Gastrocnemius medialis (tissue), 4 donors: ENCODE data around the gene SBNO1.
"Not testable (repeated sequence)": the region's sequence is repeated elsewhere in the genome, so short reads cannot be mapped to it uniquely, and the experiment has no call there.

Experiments
- POLR2A ChIP-seq, 2 donors: fragments of 450-650 bp; IDR thresholded peaks; one replicate each; pipeline ENCODE4 v1.6.1; 2017; ENCODE audit warnings: antibody characterized with exemption in 2 of 2, mild to moderate bottlenecking in 2 of 2, moderate library complexity in 2 of 2
- TF ChIP-seq, protein P1 (sequence below), 5 experiments: fragments of 450-650 bp in 3 of 5; fragments of 200-600 bp in 2 of 5; sonication (generic) in 2 of 5; IDR thresholded peaks in 4 of 5; conservative IDR thresholded peaks in 1 of 5; 1 replicate in 4 of 5; 2 replicates in 1 of 5; pipeline ENCODE4 v1.5.1; 2016 to 2019; ENCODE audit warnings: antibody characterized with exemption in 5 of 5, mild to moderate bottlenecking in 3 of 5, moderate library complexity in 3 of 5

DNA sequence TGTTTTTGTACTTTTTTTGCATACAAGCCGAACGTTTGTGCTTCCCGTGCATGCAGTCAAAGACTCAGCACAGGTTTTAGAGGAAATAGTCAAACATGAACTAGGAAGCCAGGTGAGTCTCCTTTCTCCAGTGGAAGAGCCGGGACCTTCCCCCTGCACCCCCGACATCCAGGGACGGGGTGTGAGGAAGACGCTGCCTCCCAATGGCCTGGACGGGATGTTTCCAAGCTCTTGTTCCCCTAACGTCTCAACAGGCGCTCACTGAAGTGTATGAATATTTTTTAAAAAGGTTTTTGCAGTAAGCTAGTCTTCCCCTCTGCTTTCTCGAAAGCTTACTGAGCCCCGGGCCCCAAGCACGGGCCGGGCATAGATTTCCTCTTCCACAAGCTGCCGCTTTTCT, 43.3 kb upstream of the SBNO1 start:
- TF ChIP-seq, protein P1, sequence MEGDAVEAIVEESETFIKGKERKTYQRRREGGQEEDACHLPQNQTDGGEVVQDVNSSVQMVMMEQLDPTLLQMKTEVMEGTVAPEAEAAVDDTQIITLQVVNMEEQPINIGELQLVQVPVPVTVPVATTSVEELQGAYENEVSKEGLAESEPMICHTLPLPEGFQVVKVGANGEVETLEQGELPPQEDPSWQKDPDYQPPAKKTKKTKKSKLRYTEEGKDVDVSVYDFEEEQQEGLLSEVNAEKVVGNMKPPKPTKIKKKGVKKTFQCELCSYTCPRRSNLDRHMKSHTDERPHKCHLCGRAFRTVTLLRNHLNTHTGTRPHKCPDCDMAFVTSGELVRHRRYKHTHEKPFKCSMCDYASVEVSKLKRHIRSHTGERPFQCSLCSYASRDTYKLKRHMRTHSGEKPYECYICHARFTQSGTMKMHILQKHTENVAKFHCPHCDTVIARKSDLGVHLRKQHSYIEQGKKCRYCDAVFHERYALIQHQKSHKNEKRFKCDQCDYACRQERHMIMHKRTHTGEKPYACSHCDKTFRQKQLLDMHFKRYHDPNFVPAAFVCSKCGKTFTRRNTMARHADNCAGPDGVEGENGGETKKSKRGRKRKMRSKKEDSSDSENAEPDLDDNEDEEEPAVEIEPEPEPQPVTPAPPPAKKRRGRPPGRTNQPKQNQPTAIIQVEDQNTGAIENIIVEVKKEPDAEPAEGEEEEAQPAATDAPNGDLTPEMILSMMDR (IDR thresholded peaks at IDR 0.05 in 4 of 5, conservative IDR thresholded peaks at IDR 0.05 in 1 of 5), result not testable (repeated sequence)
- not testable (repeated sequence) for TF ChIP-seq POLR2A (IDR thresholded peaks at IDR 0.05)
